OCI-LY3 (cell line): ENCODE measurements around the gene UCHL3.

Experiments
- H2AFZ ChIP-seq: fragments of 200-600, 300-600 bp; shearing (Covaris generic); 2 replicates; pipeline ENCODE4 v1.6.0; 2014; ENCODE audit warnings: antibody characterized with exemption, low read depth, low read length
- H3K27ac ChIP-seq: fragments of 200-600, 300-600 bp; sonication (generic); 2 replicates; pipeline ENCODE4 v1.5.1; 2014; ENCODE audit warnings: mild to moderate bottlenecking, low read length, moderate library complexity, mixed read lengths
- H3K27me3 ChIP-seq: fragments of 200-600, 300-600 bp; sonication (generic); 2 replicates; pipeline ENCODE4 v1.6.1; 2014; ENCODE audit warnings: low read depth, low read length, mixed read lengths
- H3K36me3 ChIP-seq: fragments of 200-600, 300-600 bp; sonication (generic); replicated peaks from 2 replicates; pipeline ENCODE3; 2014; ENCODE audit warnings: low read depth, low read length, mixed read lengths
- H3K4me1 ChIP-seq: fragments of 300-600, 200-600 bp; sonication (generic); 2 replicates; pipeline ENCODE4 v1.6.1; 2014; ENCODE audit warnings: low read length, mixed read lengths
- H3K4me2 ChIP-seq: fragments of 200-600, 300-600 bp; sonication (generic); 2 replicates; pipeline ENCODE4 v1.6.1; 2014; ENCODE audit warnings: low read length, mixed read lengths
- H3K4me3 ChIP-seq: fragments of 300-600, 200-600 bp; sonication (generic); 2 replicates; pipeline ENCODE4 v1.5.1; 2014; ENCODE audit warnings: antibody characterized with exemption, mild to moderate bottlenecking, low read length, moderate library complexity
- H3K79me2 ChIP-seq: fragments of 300-600, 200-600 bp; shearing (Covaris generic); 2 replicates; pipeline ENCODE4 v1.6.1; 2014; ENCODE audit warnings: mild to moderate bottlenecking, low read length, mixed read lengths
- H3K9ac ChIP-seq: fragments of 300-600, 200-600 bp; shearing (Covaris generic); 2 replicates; pipeline ENCODE4 v1.6.0; 2014; ENCODE audit warnings: mild to moderate bottlenecking, low read length, moderate library complexity
- H3K9me3 ChIP-seq: fragments of 200-600, 300-600 bp; shearing (Covaris generic); 2 replicates; pipeline ENCODE4 v1.6.1; 2014; ENCODE audit warnings: low read length, mixed read lengths; ENCODE audit not compliant: insufficient read depth
- H4K20me1 ChIP-seq: fragments of 200-600, 300-600 bp; sonication (generic); 2 replicates; pipeline ENCODE4 v1.6.1; 2016; ENCODE audit warnings: low read length, mixed read lengths; ENCODE audit not compliant: insufficient read depth
- CTCF ChIP-seq: fragments of 200-600, 300-600 bp; sonication (generic); IDR thresholded peaks from 2 replicates; pipeline ENCODE4 v1.5.1; 2014; ENCODE audit warnings: antibody characterized with exemption, low read length, low read depth
- EZH2phosphoT487 ChIP-seq: fragments of 200-600 bp; shearing (Covaris generic); IDR thresholded peaks from 2 replicates; pipeline ENCODE4 v1.6.1; 2018; ENCODE audit warnings: antibody characterized with exemption, mixed run types, low read depth

UCHL3 gene

DNA sequence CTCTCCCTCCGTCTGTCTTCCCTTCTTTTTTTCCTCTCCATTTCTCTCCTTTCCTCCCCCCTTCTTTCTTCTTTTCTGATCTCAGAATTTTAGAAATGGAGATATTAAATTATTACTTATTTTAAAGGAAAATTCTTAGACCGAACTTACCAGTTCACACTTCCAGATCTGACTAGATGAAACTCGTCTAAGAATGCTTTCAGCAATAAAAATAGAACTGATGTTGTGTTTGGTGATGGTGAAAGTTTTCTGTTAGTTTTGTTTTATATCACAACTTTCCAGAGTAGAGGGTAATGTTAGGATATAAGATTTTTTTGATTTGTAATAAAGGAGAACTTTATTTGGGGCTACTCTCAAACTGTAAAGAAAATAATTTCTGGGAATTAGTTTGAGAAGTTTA lies 29.9 kb downstream of the UCHL3 start:
- Histone ChIP-seq H4K20me1 (no peaks in the 10 kb centered on the region), H3K36me3 (peaks cover 26% of the 10 kb centered on the region)

DNA sequence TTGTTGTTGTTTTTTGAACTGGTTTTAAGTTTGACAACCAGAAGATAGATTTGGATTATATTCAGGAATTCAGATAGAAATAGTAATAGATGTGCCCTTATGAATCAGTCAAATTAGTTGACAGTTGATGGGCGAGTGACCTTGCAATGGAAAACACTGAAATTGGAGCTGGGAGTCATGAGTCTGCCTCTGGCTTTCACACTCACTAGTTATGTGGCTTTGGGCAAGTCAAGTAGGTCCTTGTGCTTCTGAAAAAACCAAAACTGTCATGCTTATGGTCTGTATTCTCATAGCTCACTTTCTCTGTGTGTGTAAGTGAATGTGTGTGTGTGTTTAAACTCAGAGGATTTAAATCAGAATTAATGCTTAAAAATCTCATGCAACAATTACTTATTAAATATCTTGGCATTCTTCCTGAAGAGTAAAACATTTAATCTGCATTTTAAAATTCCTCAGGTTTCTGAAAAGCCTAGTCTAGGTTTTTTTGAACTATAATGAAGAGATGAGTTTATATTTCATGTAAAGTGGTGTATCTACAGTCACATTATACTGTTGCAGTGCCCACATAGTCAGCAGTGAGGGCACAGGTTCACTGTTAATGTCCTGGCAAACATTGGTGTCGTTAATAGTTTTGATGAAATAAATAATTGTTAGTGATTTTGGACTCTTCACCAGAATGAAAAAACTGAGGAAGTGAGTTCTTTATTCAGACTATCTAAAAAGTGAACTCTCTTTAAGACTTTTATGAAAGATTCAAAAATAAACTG lies 32.5 kb downstream of the UCHL3 start:
- Histone ChIP-seq H3K9ac (no peak overlapping the region), H3K4me2 (no peak overlapping the region), H4K20me1 (no peaks in the 10 kb centered on the region), H3K27ac (no peak overlapping the region), H3K4me1 (peaks cover 26% of the 10 kb centered on the region), H3K9me3 (peaks cover 8% of the 10 kb centered on the region; the same call in 1 of the 2 replicates), H3K27me3 (no peaks in the 10 kb centered on the region), H3K36me3 (peaks cover 25% of the 10 kb centered on the region), H2AFZ (no peak overlapping the region), H3K4me3 (no peak overlapping the region), H3K79me2 (no peaks in the 10 kb centered on the region)
- TF ChIP-seq EZH2phosphoT487: no peak
- no peak for TF ChIP-seq CTCF

More for the DNA sequence above, 29.9 kb downstream of the UCHL3 start:
- H3K9ac ChIP-seq: peak overlapping the region; percentile 1; the same call in 1 of the 2 replicates
- H3K4me1 ChIP-seq: peaks cover 26% of the 10 kb centered on the region
- H3K4me2 ChIP-seq: peak overlapping the region; percentile 41
- no peak overlapping the region for H2AFZ ChIP-seq
- no peaks in the 10 kb centered on the region for H3K27me3 ChIP-seq
- TF ChIP-seq EZH2phosphoT487 (no peak), CTCF (no peak)
- H3K4me3 ChIP-seq: peak overlapping the region; percentile 7; the same call in 1 of the 2 replicates
- no peak overlapping the region for H3K27ac ChIP-seq
- H3K9me3 ChIP-seq: peaks cover 4% of the 10 kb centered on the region; the same call in 1 of the 2 replicates
- no peaks in the 10 kb centered on the region for H3K79me2 ChIP-seq

DNA sequence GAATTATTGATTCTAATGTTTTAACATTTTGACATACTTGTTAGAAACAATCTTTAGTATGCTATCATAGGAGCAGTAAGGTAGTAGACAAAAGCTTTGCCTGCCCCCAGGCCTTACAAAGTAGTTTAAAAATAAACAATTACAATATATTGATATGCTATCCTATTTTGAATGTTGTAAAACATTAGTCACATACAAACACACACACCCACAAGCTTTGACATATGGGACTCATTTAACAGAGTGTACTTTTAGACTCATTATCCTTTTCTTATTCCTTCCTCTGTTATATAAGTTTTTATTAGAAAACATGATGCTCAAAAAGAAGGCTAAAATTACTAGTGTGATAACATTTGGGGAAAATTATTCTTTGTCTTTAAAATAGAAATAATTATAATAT lies 33.5 kb downstream of the UCHL3 start:
- no peaks in the 10 kb centered on the region for H3K79me2 ChIP-seq
- no peaks in the 10 kb centered on the region for H3K27me3 ChIP-seq
- no peaks in the 10 kb centered on the region for H4K20me1 ChIP-seq
- H3K36me3 ChIP-seq: peaks cover 25% of the 10 kb centered on the region
- no peak overlapping the region for H3K4me2 ChIP-seq
- no peak overlapping the region for H3K9ac ChIP-seq
- H3K4me1 ChIP-seq: peaks cover 18% of the 10 kb centered on the region
- no peak overlapping the region for H2AFZ ChIP-seq
- peaks cover 8% of the 10 kb centered on the region; the same call in 1 of the 2 replicates for H3K9me3 ChIP-seq
- TF ChIP-seq EZH2phosphoT487: no peak
- TF ChIP-seq CTCF: no peak
- no peak overlapping the region for H3K27ac ChIP-seq
- no peak overlapping the region for H3K4me3 ChIP-seq

DNA sequence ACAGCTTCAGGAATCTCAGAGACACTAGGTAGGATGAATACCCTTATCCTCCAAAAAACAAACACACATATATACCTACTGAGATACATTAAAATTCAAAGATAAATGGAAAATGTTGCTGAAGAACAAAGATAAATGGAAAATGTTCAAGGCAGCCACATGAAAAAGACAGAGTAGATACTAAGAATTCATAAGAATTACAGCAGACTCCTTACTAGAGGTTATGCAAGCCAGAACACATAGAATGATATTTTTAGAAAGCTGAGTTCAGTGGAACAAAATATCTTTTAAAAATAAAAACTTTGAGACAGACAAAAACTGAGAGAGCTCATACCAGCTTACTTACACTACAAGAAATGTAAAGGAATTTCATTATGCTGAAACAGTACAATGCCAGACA lies 35.6 kb downstream of the UCHL3 start:
- Histone ChIP-seq H2AFZ (no peak overlapping the region), H3K9me3 (peaks cover 8% of the 10 kb centered on the region; the same call in 1 of the 2 replicates), H3K4me2 (no peak overlapping the region), H3K4me3 (no peak overlapping the region), H3K36me3 (peaks cover 28% of the 10 kb centered on the region), H3K9ac (no peak overlapping the region), H3K79me2 (no peaks in the 10 kb centered on the region), H3K27me3 (no peaks in the 10 kb centered on the region), H3K27ac (no peak overlapping the region), H4K20me1 (no peaks in the 10 kb centered on the region), H3K4me1 (no peaks in the 10 kb centered on the region)
- TF ChIP-seq EZH2phosphoT487 (no peak), CTCF (no peak)
